ENCODE measurements around the gene EIF5.
A peak's percentile ranks its signal among the peaks of the same experiment; 100 is the strongest.

Gene EIF5

DNA sequence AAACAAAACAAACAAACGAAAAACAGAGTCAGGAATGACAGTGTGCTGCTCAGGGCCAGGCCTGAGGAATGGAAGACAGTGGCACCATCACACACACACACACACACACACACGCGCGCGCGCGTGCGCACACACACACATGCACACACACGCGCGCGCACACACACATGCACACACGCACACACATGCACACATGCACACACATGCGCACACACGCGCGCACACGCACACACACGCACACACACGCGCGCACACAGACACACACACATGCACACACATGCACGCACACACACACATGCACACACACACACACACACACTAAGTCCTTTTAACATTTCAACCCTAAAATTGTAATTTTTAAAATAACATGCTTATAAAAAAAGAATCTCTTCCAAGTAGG lies 38.0 kb downstream of the EIF5 start:
- no peak for DNase-seq (ENCODE audit: low read depth)

DNA sequence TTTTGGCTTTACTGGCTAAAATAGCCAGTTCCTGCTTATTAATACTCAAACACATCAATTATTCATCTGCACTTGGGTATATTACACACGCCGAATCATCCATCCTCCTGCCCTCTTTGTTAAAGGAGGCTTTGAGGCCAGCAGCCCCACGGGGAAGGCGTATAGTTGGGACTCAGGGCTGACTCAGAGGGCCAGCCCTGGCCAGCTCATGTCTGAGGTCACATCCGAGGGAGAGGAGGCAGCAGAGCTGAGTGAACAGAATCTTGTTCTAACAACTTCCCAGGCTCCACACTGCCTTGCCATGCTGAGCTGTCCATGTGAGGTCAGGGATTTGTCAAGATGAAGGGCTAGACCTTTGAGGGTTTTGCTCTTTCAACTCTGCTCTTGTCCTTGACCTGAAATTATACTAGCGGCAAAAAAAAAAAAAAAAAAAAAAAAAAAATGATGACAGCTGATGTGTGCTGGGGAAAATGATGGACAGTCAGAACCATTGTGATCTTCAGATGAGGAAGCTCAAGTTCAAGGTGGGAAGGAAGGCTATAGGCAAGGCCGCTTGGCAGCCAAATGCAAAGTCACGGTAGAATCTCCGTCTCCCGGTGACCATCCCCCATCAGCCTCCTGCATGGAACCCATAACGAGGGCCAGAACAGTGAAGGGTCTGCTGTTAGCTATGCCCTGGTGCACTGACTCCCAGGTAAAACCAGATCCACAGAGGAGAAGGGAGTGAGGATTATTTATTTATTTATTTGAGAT lies 38.7 kb downstream of the EIF5 start:
- DNase-seq (ENCODE audit: low read depth), result peak; percentile 100

DNA sequence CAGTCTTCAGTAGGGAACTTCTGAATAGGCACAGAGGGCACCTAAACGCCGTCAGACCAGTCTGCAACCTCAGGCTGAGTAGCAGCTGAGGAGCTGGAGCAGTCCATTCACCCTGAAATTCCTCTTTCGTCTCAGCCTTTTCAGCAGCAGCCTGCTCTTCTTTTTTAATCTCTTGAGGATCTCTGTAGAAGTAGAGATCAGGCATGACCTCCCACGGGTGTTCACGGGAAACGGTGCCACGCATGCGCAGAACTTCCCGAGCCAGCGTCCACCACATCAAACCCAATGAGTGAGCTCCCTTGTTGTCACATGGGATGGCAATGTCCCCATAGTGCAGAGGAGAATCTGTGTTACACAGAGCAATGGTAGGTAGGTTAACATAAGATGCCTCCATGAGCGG lies 40.1 kb downstream of the EIF5 start:
- no peak for DNase-seq (ENCODE audit: low read depth)

DNA sequence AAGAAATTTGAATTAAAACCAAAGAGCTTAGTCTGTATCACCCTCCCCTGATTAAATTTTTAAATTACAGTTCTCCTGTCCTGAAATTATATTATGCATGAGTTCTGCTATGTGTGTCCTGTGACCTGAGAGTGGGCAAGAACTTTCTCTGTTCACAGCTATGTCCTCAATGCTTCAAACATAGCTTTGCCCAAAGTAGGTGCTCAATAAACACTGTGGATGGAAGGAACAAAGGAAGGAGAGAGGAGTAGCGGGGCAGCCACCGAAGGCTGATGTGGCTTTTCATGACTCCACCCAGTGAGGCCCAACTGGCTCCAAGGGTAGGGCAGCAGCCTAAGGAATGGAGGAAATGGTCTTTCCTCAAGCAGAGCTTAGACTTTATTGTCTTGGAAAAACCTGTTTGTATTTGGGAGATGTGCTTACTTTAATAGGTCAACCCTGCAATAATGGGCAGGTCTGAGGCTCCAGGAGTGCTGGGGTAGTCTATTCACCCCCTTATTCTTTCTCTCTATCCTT lies 43.5 kb downstream of the EIF5 start:
- no peak for DNase-seq (ENCODE audit: low read depth)

DNA sequence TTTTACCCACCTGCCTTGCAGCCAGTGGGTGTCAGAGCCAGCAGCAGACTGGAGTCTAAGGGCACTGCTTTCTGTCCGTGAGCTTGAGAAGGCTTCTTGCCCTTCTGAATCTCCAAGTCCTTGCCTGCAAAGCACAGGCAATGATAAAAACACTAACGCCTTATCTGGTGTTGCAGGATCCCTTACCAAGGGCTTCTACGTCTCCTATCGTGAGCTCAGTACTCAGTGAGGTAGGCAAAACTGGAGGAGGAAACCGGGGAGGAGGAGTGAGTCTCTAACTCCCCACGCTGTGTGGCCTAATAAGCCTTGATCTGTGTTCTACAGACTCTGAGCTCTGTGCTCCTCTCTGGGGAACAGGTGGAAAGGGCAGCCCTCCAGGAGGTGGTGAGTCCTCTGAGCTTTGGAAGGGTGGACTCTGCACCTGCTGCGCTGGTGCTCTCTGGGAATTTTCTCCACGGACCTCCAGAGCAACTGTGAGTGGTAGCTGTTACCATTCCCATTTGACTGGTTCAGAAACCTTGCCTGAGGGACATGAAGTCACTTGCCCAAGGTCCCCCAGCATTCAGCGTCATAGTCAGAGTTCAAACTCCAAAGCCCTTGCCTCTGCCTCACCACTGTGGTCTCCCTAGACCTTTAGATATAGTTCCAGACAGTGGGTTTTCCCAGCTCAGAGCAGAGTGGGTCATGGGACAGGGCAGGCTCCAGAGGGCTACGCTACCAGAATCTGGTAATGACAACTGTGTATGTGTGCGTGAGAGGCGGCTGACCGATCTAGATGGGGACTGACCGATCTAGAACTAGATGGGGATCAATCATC lies 44.2 kb downstream of the EIF5 start:
- no peak for DNase-seq (ENCODE audit: low read depth)

DNA sequence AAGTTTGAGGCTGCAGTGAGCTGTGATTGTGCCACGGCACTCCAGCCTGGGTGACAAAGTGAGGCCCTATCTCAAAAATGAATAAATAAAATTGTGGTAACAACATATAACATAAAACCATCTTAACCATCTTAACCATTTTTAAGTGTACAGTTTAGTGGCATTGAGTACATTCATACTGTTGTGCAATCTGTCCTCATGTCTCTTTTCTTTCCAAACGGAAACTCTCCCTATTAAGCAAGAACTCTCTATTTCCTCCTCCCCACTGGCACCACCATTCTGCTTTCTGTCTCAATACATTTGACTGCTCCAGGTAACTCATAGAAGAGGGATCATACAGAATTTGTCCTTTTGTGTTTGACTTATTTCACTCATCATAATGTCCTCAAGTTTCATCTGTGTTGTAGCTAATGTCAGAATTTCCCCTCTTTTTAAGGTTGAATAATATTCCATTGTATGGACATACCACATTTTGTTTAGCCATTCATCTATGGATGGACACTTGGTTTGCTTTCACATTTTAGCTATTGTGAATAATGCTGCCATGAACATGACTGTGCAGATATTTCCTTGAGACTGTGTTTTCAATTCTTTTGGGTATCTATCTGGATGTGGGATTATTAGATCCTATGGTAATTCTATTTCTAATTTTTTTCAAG lies 46.8 kb downstream of the EIF5 start:
- no peak for DNase-seq (ENCODE audit: low read depth)

DNA sequence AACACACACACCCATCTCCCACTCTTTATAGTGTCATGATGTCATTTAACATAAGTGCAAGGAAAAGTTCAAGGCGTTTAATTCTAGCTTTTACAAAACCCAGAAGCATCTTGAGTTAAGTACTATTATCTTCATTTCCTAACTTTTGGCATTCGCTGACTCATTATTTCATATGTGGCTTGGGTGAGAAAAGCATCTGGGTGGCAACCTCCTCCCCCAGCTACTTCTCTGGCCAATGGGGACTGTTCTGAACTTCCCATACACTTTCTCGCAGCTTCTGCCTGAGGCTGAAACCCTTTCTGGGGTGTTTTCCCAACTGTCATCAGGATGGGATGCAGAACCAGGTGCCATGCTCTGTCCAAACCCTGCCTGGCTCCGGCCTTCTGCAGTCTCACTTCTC lies 48.3 kb downstream of the EIF5 start:
- peak; percentile 84 for DNase-seq (ENCODE audit: low read depth)

DNA sequence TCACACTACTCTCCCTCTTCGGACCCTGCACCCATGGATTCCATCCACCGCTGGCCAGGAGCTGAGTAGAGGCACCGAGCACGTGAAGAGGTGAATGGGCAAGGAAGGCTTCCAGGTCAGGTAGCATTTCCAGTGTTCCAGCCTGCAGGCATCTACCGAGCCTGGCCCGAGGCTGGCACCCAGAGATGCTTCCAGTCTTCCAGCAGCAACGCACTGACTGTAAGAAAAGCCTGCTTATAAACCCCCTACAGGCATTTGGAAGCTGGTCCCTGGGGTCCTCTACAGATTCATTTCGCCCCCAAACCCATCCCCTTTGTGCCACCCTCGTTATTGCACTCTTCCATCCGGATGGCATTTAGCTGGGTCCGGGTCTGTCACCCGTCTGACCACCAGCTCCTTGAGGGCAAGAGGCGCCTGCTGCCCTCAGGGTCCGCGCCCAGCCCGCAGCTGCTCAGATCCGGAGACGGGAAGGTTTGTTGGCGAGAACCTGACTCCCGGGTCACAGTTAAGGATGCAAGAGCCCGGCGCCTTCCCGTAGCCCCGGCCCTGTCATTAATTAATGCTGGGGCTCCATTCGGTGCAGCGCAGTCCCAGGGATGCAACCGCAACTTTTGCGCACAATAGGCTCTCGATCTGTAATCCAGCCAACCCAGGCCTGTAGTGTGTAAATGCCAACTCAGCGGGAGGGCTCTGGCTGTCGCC lies 50.6 kb downstream of the EIF5 start:
- no peak for DNase-seq (ENCODE audit: low read depth)

DNA sequence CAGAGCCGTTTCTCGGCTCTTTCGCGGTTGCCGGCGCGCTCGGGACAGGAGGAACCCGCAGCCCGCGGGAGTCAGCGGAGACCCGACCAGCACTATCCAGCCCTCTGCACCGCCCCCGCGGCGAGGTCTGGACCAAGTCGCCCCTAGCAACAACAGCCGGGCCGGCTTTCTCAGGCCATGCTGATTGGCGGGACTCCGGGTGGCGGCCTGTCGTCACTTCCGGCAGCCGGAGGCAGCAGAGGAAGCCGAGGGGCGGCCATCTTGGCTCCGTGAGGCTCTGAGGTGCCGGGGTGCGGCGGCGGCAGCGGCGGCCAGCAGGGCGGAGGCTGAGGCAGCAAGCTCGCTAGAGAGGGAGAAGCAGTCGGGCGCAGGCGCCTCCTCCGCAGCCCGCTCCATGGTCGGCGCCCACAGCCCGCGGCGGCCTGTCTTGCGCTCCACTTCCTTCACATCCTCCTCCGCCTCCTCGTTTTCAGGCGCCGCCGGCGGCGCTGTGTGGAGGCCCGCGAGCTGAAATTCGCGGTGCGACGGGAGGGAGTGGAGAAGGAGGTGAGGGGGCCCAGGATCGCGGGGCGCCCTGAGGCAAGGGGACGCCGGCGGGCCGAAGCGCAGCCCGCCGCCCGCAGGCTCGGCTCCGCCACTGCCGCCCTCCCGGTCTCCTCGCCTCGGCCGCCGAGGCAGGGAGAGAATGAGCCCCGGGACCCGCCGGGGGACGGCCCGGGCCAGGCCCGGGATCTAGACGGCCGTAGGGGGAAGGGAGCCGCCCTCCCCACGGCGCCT lies 51.3 kb downstream of the EIF5 start, which contains the start of gene MARK3:
TSS of gene MARK3 (plus strand) at position 264 of the 777 bp plus-strand sequence. CDS start 615 bp downstream, outside the sequence.
- peak; percentile 99 for DNase-seq (ENCODE audit: low read depth)

DNA sequence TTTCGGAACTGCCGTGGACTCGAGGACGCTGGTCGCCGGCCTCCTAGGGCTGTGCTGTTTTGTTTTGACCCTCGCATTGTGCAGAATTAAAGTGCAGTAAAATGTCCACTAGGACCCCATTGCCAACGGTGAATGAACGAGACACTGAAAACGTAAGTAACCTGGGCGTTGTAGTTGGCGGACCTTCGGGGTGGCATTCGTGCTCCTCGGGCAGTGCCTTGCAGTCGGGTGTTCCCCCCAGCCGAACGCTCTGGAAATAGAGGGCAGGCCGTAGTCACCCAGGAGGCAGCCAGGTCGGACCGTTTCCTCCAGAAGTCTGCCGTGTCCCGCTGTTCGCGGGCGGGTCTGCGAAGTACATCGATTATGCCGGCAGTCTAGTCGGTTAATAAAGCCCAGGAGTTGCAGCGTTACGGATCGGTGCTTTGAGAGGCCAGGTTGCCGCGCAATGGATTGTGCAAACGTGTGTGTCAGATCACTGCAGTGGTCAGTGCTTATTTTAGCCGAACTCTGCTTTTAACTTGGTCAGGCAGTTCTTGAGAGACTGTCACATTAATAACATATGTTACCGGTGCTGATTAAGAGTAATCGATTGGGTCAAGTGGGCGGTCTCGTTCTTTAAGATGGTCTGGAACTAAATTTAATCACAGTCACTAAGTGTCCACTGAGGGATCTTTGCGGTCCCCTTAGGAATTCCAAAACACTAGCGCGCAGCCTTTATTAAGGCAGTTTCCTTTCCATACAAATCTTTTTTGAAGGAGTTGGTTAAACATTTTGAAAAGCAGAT lies 52.1 kb downstream of the EIF5 start:
- DNase-seq (ENCODE audit: low read depth), result peak; percentile 45

DNA sequence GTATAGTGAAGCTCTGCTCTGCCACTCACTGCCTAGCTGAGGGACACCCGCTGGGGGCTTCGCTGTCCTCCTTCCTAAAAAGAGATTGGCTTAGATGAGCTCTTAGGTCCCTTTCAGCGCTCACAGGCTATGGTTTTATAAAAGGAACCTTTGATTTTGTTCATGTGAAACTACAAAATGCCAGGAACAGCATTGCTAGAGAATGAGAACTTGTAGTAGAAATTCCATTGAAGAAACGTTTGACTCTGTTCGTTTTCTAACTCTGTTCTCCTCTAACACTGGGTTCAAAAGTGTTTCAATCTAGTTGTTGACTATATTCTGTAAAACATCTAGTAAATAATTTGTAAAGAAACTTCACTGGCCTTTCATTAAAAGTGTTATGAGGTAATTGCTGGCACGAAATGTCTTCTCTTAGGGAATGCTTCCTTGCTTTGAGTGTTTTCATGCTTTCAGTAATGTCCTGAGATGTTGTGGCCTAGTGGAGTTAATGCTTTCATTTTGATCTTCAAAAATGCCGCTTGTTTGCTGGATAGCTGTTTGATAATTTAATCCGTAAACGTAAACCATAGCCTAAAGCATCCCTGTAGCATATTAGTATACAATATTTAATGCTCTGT lies 52.8 kb downstream of the EIF5 start:
- no peak for DNase-seq (ENCODE audit: low read depth)

DNA sequence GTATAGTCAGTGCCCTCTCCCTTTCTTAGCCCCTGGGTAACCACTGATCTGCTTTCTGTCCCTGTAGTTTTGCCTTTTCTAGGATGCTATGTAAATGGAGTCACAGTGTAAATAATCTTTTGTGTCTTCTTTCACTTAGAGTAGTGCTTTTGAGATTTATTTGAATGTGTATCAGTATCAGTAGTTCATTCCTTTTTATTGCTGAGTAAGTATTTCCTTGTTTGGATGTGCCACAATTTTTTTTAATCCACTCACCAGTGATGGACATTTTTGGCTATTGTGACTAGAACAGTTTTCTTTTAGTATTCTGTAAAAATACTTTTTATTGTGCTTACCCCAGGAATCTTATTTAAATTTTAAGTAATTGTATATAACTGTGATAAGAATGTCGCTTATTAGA lies 54.6 kb downstream of the EIF5 start:
- DNase-seq (ENCODE audit: low read depth), result no peak

DNA sequence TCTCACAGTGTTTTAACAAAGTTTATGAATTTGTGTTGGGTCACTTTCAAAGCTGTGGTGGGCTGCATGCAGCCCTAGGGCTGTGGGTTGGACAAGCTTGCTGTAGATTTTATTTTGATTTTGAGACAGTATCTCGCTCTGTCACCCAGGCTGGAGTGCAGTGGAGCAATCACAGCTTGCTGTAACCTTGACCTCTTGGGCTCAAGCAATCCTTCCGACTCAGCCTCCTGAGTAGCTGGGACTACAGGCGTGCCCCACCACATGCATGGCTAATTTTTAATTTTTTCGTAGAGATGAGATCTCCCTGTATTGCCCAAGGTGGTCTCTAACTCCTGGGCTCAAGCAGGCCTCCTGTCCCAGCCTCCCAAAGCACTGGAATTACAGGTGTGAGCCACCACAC lies 56.6 kb downstream of the EIF5 start:
- DNase-seq (ENCODE audit: low read depth), result peak; percentile 51

DNA sequence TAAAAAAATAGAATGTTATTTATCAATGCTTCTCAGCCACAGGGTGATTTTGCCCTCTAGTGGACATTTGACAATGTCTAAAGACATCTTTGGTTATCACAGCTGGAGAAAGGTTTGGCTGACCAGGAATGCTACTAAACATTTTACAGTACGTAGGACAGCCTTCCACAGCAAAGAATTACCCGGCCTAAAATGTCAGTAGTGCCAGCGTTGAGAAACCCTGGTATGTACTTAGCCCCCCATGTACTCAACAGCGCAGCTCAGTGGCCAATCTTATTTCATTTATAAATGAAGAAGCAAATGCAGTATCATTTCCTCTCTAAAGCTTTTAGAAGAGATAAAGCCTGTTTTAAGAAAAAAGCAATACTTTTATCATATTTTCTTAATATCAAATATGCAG lies 57.0 kb downstream of the EIF5 start:
- DNase-seq (ENCODE audit: low read depth), result peak; percentile 87

DNA sequence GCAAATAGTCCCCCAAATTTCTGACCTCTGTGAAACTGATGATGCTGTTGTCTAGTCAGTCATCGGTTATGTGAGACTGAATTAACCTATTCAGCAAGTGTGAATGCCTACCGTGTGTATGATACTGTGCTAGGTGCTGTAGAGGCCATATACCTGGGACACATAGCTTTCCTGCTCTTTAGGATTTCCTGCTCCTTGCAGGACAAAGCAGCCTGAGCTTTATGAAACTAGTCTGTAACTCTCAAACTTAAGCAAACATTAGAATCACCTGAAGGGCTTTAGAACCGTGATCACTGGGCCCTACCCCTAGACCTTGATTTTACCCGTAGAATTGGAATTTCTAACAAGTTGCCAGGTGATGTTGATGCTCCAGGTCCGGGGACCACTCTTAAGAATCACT lies 58.1 kb downstream of the EIF5 start:
- no peak for DNase-seq (ENCODE audit: low read depth)

DNA sequence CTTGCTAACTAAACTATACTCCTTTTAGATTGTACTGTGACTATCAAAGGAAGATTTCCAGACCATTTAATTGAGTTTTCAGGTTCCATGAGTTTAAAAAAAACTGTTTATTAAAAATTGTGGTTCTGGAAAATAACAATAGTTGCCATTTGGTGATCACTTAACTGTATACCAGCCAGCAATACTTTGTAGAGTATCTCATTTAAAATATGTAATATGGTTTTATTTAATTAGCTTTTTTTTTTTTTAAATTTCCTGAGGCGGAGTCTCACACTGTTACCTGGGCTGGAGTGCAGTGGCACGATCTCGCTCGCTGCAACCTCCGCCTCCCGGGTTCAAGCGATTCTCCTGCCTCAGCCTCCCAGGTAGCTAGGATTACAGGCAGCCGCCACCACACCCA lies 58.5 kb downstream of the EIF5 start:
- DNase-seq (ENCODE audit: low read depth), result no peak

DNA sequence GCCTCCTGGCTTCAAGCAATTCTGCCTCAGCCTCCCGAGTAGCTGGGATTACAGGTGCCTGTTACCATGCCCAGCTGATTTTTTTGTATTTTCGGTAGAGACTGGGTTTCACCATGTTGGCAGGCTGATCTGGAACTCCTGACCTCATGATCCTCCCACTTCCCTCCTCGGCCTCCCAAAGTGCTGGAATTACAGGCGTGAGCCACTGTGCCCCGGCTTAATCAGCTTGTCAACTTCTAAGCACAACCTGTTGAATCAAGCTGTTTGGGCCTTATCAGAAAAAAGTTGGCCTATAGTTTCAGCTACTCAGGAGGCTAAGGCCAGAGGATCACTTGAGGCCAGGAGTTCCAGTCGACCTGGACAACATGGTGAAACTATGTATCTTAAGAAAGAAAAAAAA lies 59.0 kb downstream of the EIF5 start:
- no peak for DNase-seq (ENCODE audit: low read depth)

DNA sequence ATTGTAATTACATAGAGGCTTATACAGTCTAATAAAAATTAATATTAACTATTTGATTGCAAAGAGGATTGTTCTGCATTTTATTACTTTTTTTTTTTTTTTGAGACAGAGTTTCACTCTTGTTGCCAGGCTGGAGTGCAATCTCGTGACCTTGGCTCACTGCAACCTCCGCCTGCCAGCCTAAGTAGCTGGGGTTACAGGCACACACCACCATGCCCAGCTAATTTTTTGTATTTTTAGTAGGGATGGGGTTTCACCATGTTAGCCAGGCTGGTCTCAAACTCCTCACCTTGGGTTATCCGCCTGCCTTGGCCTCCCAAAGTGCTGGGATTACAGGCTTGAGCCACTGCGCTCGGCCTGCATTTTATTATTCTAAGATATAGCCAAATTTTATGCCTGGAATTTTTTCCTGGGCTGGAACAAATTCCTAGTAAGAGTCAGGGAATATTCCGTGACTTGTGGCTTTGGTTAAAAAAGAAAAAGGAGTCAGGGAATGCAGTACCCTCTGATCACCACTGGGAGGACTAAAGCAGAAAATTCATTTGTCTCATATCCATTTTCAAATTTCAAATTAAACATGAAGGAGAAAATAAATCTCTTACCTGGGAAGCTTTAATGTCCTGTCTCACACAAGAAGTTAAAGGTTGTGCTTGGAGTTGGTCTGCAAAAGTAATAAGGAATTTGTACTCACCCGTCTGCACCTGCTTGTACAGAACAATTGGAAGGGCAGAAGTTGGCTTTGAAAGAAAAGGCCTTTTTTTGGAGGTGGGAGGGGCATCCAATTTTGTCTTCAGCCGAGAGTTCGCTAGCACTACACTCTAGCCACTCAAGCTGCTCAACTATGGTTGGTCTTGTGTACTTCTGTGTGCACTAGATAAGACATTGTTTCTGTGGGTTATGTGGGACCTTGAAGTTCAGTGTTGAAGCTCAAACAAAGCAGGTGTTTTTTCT lies 59.9 kb downstream of the EIF5 start:
- peak; percentile 79 for DNase-seq (ENCODE audit: low read depth)

All from ELR (cell line).